Measurements from ENCODE around the gene NAAA. TPM values are rescaled to one million over a fixed set of nuclear protein-coding genes. Genes with fewer than 3 reads are reported as not detected.
A peak's percentile ranks its signal among the peaks of the same experiment; 100 is the strongest.

The NAAA gene
- total and polyA plus RNA-seq, 2 of the 13 experiments (the other 11 are each of a cell fraction or from before 2014, with no cell fraction given) = 22.4 to 24.6 TPM

GRCh38 chr4:75940692-75941253 is at the start of gene NAAA (continued):
- no peak for TF ChIP-seq PBX2 (CRISPR knock-in tag; IDR thresholded peaks at IDR 0.05)
- TF ChIP-seq KDM5B (CRISPR knock-in tag; IDR thresholded peaks at IDR 0.05; ENCODE audit: borderline replicate concordance) = peak; percentile 62; the same call in 1 of the 2 replicates
- TF ChIP-seq ELF1 (CRISPR knock-in tag; IDR thresholded peaks at IDR 0.05) = no peak
- TF ChIP-seq TP53 (CRISPR knock-in tag; conservative IDR thresholded peaks at IDR 0.05) = no peak
- TF ChIP-seq ZNF550 (CRISPR knock-in tag; IDR thresholded peaks at IDR 0.05; ENCODE audit: borderline replicate concordance) = no peak
- no peak for TF ChIP-seq ZBTB33 (CRISPR knock-in tag; IDR thresholded peaks at IDR 0.05)
- no peak for TF ChIP-seq ZNF441 (CRISPR knock-in tag; IDR thresholded peaks at IDR 0.05; ENCODE audit: borderline replicate concordance)
- no peak for TF ChIP-seq ZNF530 (CRISPR knock-in tag; IDR thresholded peaks at IDR 0.05; ENCODE audit: low read depth)
- no peak for TF ChIP-seq SIX4 (CRISPR knock-in tag; IDR thresholded peaks at IDR 0.05)
- no peak for TF ChIP-seq NR2F6 (IDR thresholded peaks at IDR 0.05)
- TF ChIP-seq NR2F6 (CRISPR knock-in tag; IDR thresholded peaks at IDR 0.05) = no peak
- no peak for TF ChIP-seq DNMT3B (CRISPR knock-in tag; conservative IDR thresholded peaks at IDR 0.05)
- no peak for TF ChIP-seq DR1 (CRISPR knock-in tag; IDR thresholded peaks at IDR 0.05)
- peak; percentile 78 to 81 for TF ChIP-seq HMGXB4 (CRISPR knock-in tag; IDR thresholded peaks at IDR 0.05; ENCODE audit: borderline replicate concordance in 1 of 2, low read depth in 1 of 2)
- peak; percentile 60; the same call in 1 of the 2 replicates for TF ChIP-seq IRF9 (CRISPR knock-in tag; IDR thresholded peaks at IDR 0.05; ENCODE audit: borderline replicate concordance)
- no peak for TF ChIP-seq SMAD9 (CRISPR knock-in tag; IDR thresholded peaks at IDR 0.05)
- TF ChIP-seq ZNF335 (CRISPR knock-in tag; IDR thresholded peaks at IDR 0.05) = no peak
- TF ChIP-seq SRSF9 (IDR thresholded peaks at IDR 0.05; ENCODE audit: borderline replicate concordance, insufficient read depth, low read depth, low read length, poor library complexity, severe bottlenecking) = no peak
- TF ChIP-seq ZNF10 (CRISPR knock-in tag; IDR thresholded peaks at IDR 0.05; ENCODE audit: borderline replicate concordance, low read depth) = no peak
- TF ChIP-seq ZNF703 (CRISPR knock-in tag; IDR thresholded peaks at IDR 0.05; ENCODE audit: borderline replicate concordance) = no peak
- no peak for TF ChIP-seq SATB2 (CRISPR knock-in tag; IDR thresholded peaks at IDR 0.05)
- no peak for TF ChIP-seq HNRNPL (IDR thresholded peaks at IDR 0.05; ENCODE audit: low read depth, low read length)
- peak; percentile 8 for TF ChIP-seq SKI (IDR thresholded peaks at IDR 0.05; ENCODE audit: partially characterized antibody)
- 0 out of 2 replicates have a peak, but pooled peaks have one; percentile 31 for TF ChIP-seq ZBTB1 (CRISPR knock-in tag; IDR thresholded peaks at IDR 0.05; ENCODE audit: borderline replicate concordance)
- peak; percentile 24; the same call in 1 of the 2 replicates for TF ChIP-seq MXD4 (CRISPR knock-in tag; IDR thresholded peaks at IDR 0.05)
- TF ChIP-seq JUNB (CRISPR knock-in tag; IDR thresholded peaks at IDR 0.05; ENCODE audit: borderline replicate concordance) = no peak

All from HepG2 (cell line).